SK-N-SH (cell line): ENCODE data around the gene GSG1. TPM values are rescaled to one million over a fixed set of nuclear protein-coding genes. Genes with fewer than 3 reads are reported as not detected.

Experiments
- CTCF ChIA-PET: fragments of 300-600, 350-600 bp; formaldehyde crosslinking; extraction: SDS; loops from one replicate; lab custom pipeline; 2021; lab: Yijun Ruan, JAX
- POLR2A ChIA-PET: fragments of 350-600 bp; sonication (Branson Sonifier 250); formaldehyde crosslinking; extraction: SDS; loops from one replicate; lab custom pipeline; 2020; ENCODE audit warnings: antibody characterized with exemption, inconsistent platforms; lab: Yijun Ruan, JAX
- DNase-seq: peaks from one replicate; pipeline ENCODE4 v3.0.0; 2012
- H2AFZ ChIP-seq: fragments of 200-600 bp; sonication (generic); 2 replicates; pipeline ENCODE4 v1.8.1; 2016; ENCODE audit warnings: antibody characterized with exemption, mild to moderate bottlenecking, low read depth
- H3F3A ChIP-seq: fragments of 200-600 bp; sonication (generic); replicated peaks from 2 replicates; pipeline ENCODE3; 2016; ENCODE audit warnings: antibody characterized with exemption, mild to moderate bottlenecking; ENCODE audit not compliant: insufficient read depth
- H3K27ac ChIP-seq, 2 experiments: fragments of 200-500 bp in 1 of 2; fragments of 200-600 bp in 1 of 2; sonication (Bioruptor generic) in 1 of 2; sonication (generic), shearing (Covaris generic) in 1 of 2; 2 replicates each; pipeline versions ENCODE4 v1.5.1 to v1.6.1; 2014 to 2016; ENCODE audit warnings: low read depth in 2 of 2, inconsistent platforms in 1 of 2, low read length in 1 of 2, mild to moderate bottlenecking in 1 of 2, mixed read lengths in 1 of 2
- H3K27me3 ChIP-seq: fragments of 200-600 bp; sonication (generic), shearing (Covaris generic); 2 replicates; pipeline ENCODE4 v1.6.1; 2016; ENCODE audit warnings: mixed run types; ENCODE audit not compliant: insufficient read depth
- H3K36me3 ChIP-seq, 2 experiments: fragments of 200-500 bp in 1 of 2; fragments of 200-600 bp in 1 of 2; sonication (Bioruptor generic) in 1 of 2; sonication (generic) in 1 of 2; replicated peaks in 1 of 2; 2 replicates each; pipeline versions ENCODE3 to v1.5.1; 2014 to 2016; ENCODE audit warnings: low read length in 1 of 2, mild to moderate bottlenecking in 1 of 2; ENCODE audit not compliant: insufficient read depth in 2 of 2, control insufficient read depth in 1 of 2
- H3K4me1 ChIP-seq, 2 experiments: fragments of 200-500 bp in 1 of 2; fragments of 200-600 bp in 1 of 2; sonication (Bioruptor generic) in 1 of 2; sonication (generic), shearing (Covaris generic) in 1 of 2; 2 replicates each; pipeline versions ENCODE4 v1.5.1 to v1.6.1; 2014 to 2016; ENCODE audit warnings: low read depth in 1 of 2, low read length in 1 of 2, mixed run types in 1 of 2; ENCODE audit not compliant: insufficient read depth in 2 of 2, control insufficient read depth in 1 of 2
- H3K4me2 ChIP-seq: fragments of 200-600 bp; sonication (generic), shearing (Covaris generic); 2 replicates; pipeline ENCODE4 v1.6.1; 2017; ENCODE audit warnings: mixed run types
- H3K4me3 ChIP-seq, 2 experiments: fragments of 200-500 bp in 1 of 2; fragments of 200-600 bp in 1 of 2; sonication (Bioruptor generic) in 1 of 2; sonication (generic), shearing (Covaris generic) in 1 of 2; 2 replicates each; pipeline versions ENCODE4 v1.5.1 to v1.8.1; 2014 to 2016; ENCODE audit warnings: low read depth in 2 of 2, inconsistent platforms in 1 of 2, low read length in 1 of 2, mild to moderate bottlenecking in 1 of 2, mixed read lengths in 1 of 2, moderate library complexity in 1 of 2
- H3K79me2 ChIP-seq: fragments of 200-600 bp; sonication (generic); 2 replicates; pipeline ENCODE4 v1.8.1; 2017; ENCODE audit warnings: mild to moderate bottlenecking; ENCODE audit not compliant: insufficient read depth
- H3K9ac ChIP-seq: fragments of 200-600 bp; sonication (generic); 2 replicates; pipeline ENCODE4 v1.6.1; 2017; ENCODE audit warnings: mixed run types
- H3K9me2 ChIP-seq: fragments of 200-600 bp; sonication (generic); 2 replicates; pipeline ENCODE4 v1.6.1; 2017; ENCODE audit warnings: mixed run types
- H3K9me3 ChIP-seq: fragments of 200-600 bp; sonication (generic); 2 replicates; pipeline ENCODE4 v1.6.1; 2017; ENCODE audit warnings: mixed run types, mild to moderate bottlenecking, moderate library complexity
- H4K20me1 ChIP-seq: fragments of 200-600 bp; sonication (generic); 2 replicates; pipeline ENCODE4 v1.6.1; 2017; ENCODE audit warnings: mild to moderate bottlenecking, mixed run types; ENCODE audit not compliant: insufficient read depth
- CHD2 ChIP-seq: fragments of 150-350 bp; IDR thresholded peaks from 2 replicates; pipeline ENCODE4 v1.6.1; 2018; ENCODE audit warnings: low read length; ENCODE audit not compliant: partially characterized antibody
- FOSL2 ChIP-seq: IDR thresholded peaks from 2 replicates; pipeline ENCODE4 v1.4.0; 2012; ENCODE audit warnings: low read depth, mild to moderate bottlenecking, moderate library complexity, borderline replicate concordance
- GABPA ChIP-seq: IDR thresholded peaks from 2 replicates; pipeline ENCODE4 v1.4.0; 2012; ENCODE audit warnings: low read depth, mild to moderate bottlenecking
- JUND ChIP-seq: IDR thresholded peaks from 2 replicates; pipeline ENCODE4 v1.4.0; 2012
- MXI1 ChIP-seq: IDR thresholded peaks from 2 replicates; pipeline ENCODE4 v1.6.1; 2012; ENCODE audit warnings: mild to moderate bottlenecking, low read depth, low read length, improper control_type of control experiment
- NFIC ChIP-seq: IDR thresholded peaks from 2 replicates; pipeline ENCODE4 v1.4.0; 2012; ENCODE audit warnings: borderline replicate concordance
- NRF1 ChIP-seq: IDR thresholded peaks from 2 replicates; pipeline ENCODE4 v1.6.1; 2012; ENCODE audit warnings: low read depth, mild to moderate bottlenecking, low read length
- REST ChIP-seq: IDR thresholded peaks from 2 replicates; pipeline ENCODE4 v1.6.1; 2012; ENCODE audit warnings: mild to moderate bottlenecking, low read depth, low read length, moderate library complexity
- RFX5 ChIP-seq: IDR thresholded peaks from 2 replicates; pipeline ENCODE4 v1.6.1; 2012; ENCODE audit warnings: mild to moderate bottlenecking, improper control_type of control experiment, low read length
- RXRA ChIP-seq: IDR thresholded peaks from 2 replicates; pipeline ENCODE4 v1.4.0; 2012; ENCODE audit warnings: low read depth, mild to moderate bottlenecking, borderline replicate concordance
- SIN3A ChIP-seq: IDR thresholded peaks from 2 replicates; pipeline ENCODE4 v1.6.1; 2012; ENCODE audit warnings: low read depth, mild to moderate bottlenecking, low read length, moderate library complexity, borderline replicate concordance
- TCF12 ChIP-seq: IDR thresholded peaks from 2 replicates; pipeline ENCODE4 v1.4.0; 2012
- TEAD4 ChIP-seq: IDR thresholded peaks from 2 replicates; pipeline ENCODE4 v1.4.0; 2012; ENCODE audit warnings: mild to moderate bottlenecking, borderline replicate concordance; ENCODE audit not compliant: insufficient read depth
- USF1 ChIP-seq: IDR thresholded peaks from 2 replicates; pipeline ENCODE4 v1.4.0; 2012; ENCODE audit warnings: low read depth, borderline replicate concordance
- YY1 ChIP-seq: IDR thresholded peaks from 2 replicates; pipeline ENCODE4 v1.4.0; 2012; ENCODE audit warnings: low read depth, mild to moderate bottlenecking
- WGBS: methylation state at CpG from one replicate; pipeline ENCODE4 v1.1.6; 2017; ENCODE audit warnings: low lambda C conversion rate; 5-methylcytosine and 5-hydroxymethylcytosine counted together
- polyA plus RNA-seq, 3 experiments: library from polyadenylated mRNA; depleted of rRNA; stranded (reverse); fragments of >200 nt; gene quantifications; 2 replicates each; pipeline ENCODE4 v1.2.3, GENCODE V29; 2012

Gene GSG1
- polyA plus RNA-seq, 1 of the 3 experiments (the other 2 are of a cell fraction), result 0.39 TPM

GRCh38 chr12:13142747-13143146 is 39.3 kb upstream of the GSG1 start:
- no peak overlapping the region for H3K9ac ChIP-seq
- TF ChIP-seq JUND (no peak), RFX5 (no peak), NFIC (no peak), SIN3A (no peak), GABPA (no peak), NRF1 (no peak), FOSL2 (no peak), REST (no peak), YY1 (no peak), RXRA (no peak), MXI1 (no peak), USF1 (no peak), TEAD4 (no peak), CHD2 (no peak)
- no peak overlapping the region for H3K27ac ChIP-seq
- no peak overlapping the region for H3K4me3 ChIP-seq
- no peaks in the 10 kb centered on the region for H4K20me1 ChIP-seq
- ChIA-PET CTCF (interaction anchor here (0.8 kb wide), 1 partner anchor 76 kb away, joined by 3 read pairs; no protein-coding TSS in a partner anchor), POLR2A (no interaction called here)
- H3K9me2 ChIP-seq, result no peaks in the 10 kb centered on the region
- H3K27me3 ChIP-seq, result no peaks in the 10 kb centered on the region
- H3F3A ChIP-seq, result no peaks in the 10 kb centered on the region
- H3K36me3 ChIP-seq, result no peaks in the 10 kb centered on the region
- no peak for DNase-seq
- no peaks in the 10 kb centered on the region for H3K9me3 ChIP-seq
- 66% methylated on average over 8 of the region's 8 CpGs for WGBS
- no peaks in the 10 kb centered on the region for H3K4me1 ChIP-seq
- no peaks in the 10 kb centered on the region for H3K79me2 ChIP-seq
- H3K4me2 ChIP-seq, result no peak overlapping the region
- H2AFZ ChIP-seq, result no peak overlapping the region

- H3K9ac ChIP-seq, result no peak overlapping the region
- no peak overlapping the region for H2AFZ ChIP-seq
- peaks cover 6% of the 10 kb centered on the region for H3F3A ChIP-seq
- H3K27ac ChIP-seq, result no peak overlapping the region
- H3K79me2 ChIP-seq, result no peaks in the 10 kb centered on the region
- no peak overlapping the region for H3K4me3 ChIP-seq
- H3K9me3 ChIP-seq, result no peaks in the 10 kb centered on the region
- no peaks in the 10 kb centered on the region for H3K9me2 ChIP-seq
- WGBS, result 59% methylated on average over 5 of the region's 5 CpGs
- POLR2A ChIA-PET, result no interaction called here
- H4K20me1 ChIP-seq, result no peaks in the 10 kb centered on the region
- H3K4me1 ChIP-seq, result peaks cover 0 to 2% of the 10 kb centered on the region in 2 experiments; a peak in 1 of 4 replicates
- H3K36me3 ChIP-seq, result no peaks in the 10 kb centered on the region
- no peaks in the 10 kb centered on the region for H3K27me3 ChIP-seq
- no peak overlapping the region for H3K4me2 ChIP-seq
- CTCF ChIA-PET, result interaction anchor here (0.8 kb wide), 1 partner anchor 77 kb away, joined by 3 read pairs; no protein-coding TSS in a partner anchor
- DNase-seq, result no peak
- TF ChIP-seq TCF12 (no peak), TEAD4 (no peak)
- TF ChIP-seq, all 33 proteins: peak for 0
Observed at GRCh38 chr12:13141686-13142085, 38.2 kb upstream of the GSG1 start.
